Left ventricle myocardium inferior (tissue), 1 donor: ENCODE measurements around the gene LGALS4. TPM values are rescaled to one million over a fixed set of nuclear protein-coding genes. Genes with fewer than 3 reads are reported as not detected.
"Not testable (repeated sequence)": the region's sequence is repeated elsewhere in the genome, so short reads cannot be mapped to it uniquely, and the experiment has no call there.

Source experiments
- DNase-seq: peaks from one replicate; pipeline ENCODE4 v3.0.0-alpha.2; 2020
- H3K27ac ChIP-seq: fragments of 200-600 bp; replicated peaks from 2 replicates; pipeline ENCODE4 v1.8.0; 2021
- H3K27me3 ChIP-seq: fragments of 200-600 bp; 2 replicates; pipeline ENCODE4 v1.8.0; 2021; ENCODE audit warnings: low read depth
- H3K36me3 ChIP-seq: fragments of 200-600 bp; 2 replicates; pipeline ENCODE4 v1.8.0; 2021
- H3K4me1 ChIP-seq: fragments of 200-600 bp; 2 replicates; pipeline ENCODE4 v1.8.0; 2021
- H3K4me3 ChIP-seq: fragments of 200-600 bp; 2 replicates; pipeline ENCODE4 v1.8.0; 2021; ENCODE audit warnings: mild to moderate bottlenecking, moderate library complexity
- H3K9me3 ChIP-seq: fragments of 200-600 bp; replicated peaks from 2 replicates; pipeline ENCODE4 v1.8.0; 2021
- intact Hi-C: fragments of 100-400 bp; cut with micrococcal nuclease; formaldehyde crosslinking; loops from one replicate; pipeline ENCODE4 v1.11.0; 2022
- total RNA-seq: library from RNA; stranded (reverse); fragmentation: NEBNext Ultra II Directional; extraction: Animal tissue kit (Norgen Biotek cat#: 25700); gene quantifications from one replicate; pipeline ENCODE4 v1.2.1, GENCODE V29; 2021
- TF ChIP-seq, protein P1 (sequence below): fragments of 200-600 bp; IDR thresholded peaks from 2 replicates; pipeline ENCODE4 v1.8.0; 2021; ENCODE audit warnings: antibody characterized with exemption, mild to moderate bottlenecking, borderline replicate concordance
- donor health status: DM: no; HTN: yes; CAD: no; lungs with severe emphysema.

Gene LGALS4
- total RNA-seq, 1 donor from 2014 or later = 0.82 TPM

- Histone ChIP-seq H3K27ac (peak overlapping the region; percentile 97), H3K4me1 (peaks cover 74% of the 10 kb centered on the region), H3K36me3 (peaks cover 46% of the 10 kb centered on the region), H3K9me3 (no peaks in the 10 kb centered on the region), H3K4me3 (peak overlapping the region; percentile 82), H3K27me3 (no peaks in the 10 kb centered on the region)
- TF ChIP-seq, protein P1, sequence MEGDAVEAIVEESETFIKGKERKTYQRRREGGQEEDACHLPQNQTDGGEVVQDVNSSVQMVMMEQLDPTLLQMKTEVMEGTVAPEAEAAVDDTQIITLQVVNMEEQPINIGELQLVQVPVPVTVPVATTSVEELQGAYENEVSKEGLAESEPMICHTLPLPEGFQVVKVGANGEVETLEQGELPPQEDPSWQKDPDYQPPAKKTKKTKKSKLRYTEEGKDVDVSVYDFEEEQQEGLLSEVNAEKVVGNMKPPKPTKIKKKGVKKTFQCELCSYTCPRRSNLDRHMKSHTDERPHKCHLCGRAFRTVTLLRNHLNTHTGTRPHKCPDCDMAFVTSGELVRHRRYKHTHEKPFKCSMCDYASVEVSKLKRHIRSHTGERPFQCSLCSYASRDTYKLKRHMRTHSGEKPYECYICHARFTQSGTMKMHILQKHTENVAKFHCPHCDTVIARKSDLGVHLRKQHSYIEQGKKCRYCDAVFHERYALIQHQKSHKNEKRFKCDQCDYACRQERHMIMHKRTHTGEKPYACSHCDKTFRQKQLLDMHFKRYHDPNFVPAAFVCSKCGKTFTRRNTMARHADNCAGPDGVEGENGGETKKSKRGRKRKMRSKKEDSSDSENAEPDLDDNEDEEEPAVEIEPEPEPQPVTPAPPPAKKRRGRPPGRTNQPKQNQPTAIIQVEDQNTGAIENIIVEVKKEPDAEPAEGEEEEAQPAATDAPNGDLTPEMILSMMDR = no peak
- intact Hi-C loops = loop anchor here (10.0 kb wide), 1 partner anchor 66 kb away; no protein-coding TSS in a partner anchor
- peak; percentile 76 for DNase-seq
Observed at GRCh38 chr19:38831142-38831605, 18.4 kb upstream of the LGALS4 start.

DNA sequence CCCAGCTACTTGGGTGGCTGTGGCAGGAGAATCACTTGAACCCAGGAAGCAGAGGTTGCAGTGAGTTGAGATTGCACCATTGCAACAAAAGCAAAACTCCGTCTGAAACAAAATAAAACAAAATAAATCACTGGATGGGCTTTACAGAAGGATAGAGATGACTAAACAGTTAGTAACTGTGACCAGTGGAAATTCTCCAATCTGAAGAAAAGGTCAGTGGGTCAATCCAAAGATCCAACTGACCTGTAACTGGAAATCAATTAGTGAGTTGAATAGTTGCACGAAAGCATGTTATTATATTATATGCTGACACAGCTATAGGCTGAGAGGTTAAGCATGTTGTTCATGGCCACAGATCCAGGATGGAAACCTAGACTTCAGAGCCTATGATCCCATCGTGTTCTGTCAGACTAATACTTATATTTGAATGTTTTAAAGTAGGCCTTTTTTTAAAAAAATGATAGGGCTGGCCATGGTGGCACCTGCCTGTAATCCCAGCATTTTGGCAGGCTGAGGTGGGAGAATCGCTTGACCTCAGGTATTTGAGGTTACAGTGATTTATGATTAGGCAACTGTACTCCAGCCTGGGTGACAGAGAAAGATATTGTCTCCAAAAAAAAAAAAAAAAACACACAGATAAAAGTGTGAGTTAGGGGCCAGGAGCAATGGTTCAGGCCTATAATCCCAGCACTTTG is 17.4 kb upstream of the LGALS4 start:
- TF ChIP-seq, protein P1 = no peak
- DNase-seq = no peak
- Histone ChIP-seq H3K4me1 (peaks cover 74% of the 10 kb centered on the region), H3K4me3 (peak overlapping the region; percentile 82), H3K27ac (peak overlapping the region; percentile 97), H3K36me3 (peaks cover 47% of the 10 kb centered on the region), H3K9me3 (no peaks in the 10 kb centered on the region), H3K27me3 (no peaks in the 10 kb centered on the region)
- intact Hi-C loops = loop anchor here (10.0 kb wide), 1 partner anchor 65 kb away; no protein-coding TSS in a partner anchor

GRCh38 chr19:38829203-38829602 is 16.5 kb upstream of the LGALS4 start:
- Histone ChIP-seq H3K4me1 (peaks cover 80% of the 10 kb centered on the region), H3K36me3 (peaks cover 53% of the 10 kb centered on the region)

GRCh38 chr19:38826856-38827551 is 14.3 kb upstream of the LGALS4 start:
- Histone ChIP-seq H3K9me3 (no peaks in the 10 kb centered on the region), H3K36me3 (peaks cover 75% of the 10 kb centered on the region), H3K27me3 (no peaks in the 10 kb centered on the region), H3K4me1 (peaks cover 70% of the 10 kb centered on the region), H3K4me3 (peak overlapping the region; percentile 8), H3K27ac (peak overlapping the region; percentile 66)
- intact Hi-C loops = no loop called here
- TF ChIP-seq, protein P1 = no peak
- DNase-seq = no peak

More at GRCh38 chr19:38829203-38829602, 16.5 kb upstream of the LGALS4 start:
- H3K4me3 ChIP-seq, H3K9me3 ChIP-seq, intact Hi-C loops, H3K27me3 ChIP-seq, H3K27ac ChIP-seq, DNase-seq: not testable (repeated sequence)

DNA sequence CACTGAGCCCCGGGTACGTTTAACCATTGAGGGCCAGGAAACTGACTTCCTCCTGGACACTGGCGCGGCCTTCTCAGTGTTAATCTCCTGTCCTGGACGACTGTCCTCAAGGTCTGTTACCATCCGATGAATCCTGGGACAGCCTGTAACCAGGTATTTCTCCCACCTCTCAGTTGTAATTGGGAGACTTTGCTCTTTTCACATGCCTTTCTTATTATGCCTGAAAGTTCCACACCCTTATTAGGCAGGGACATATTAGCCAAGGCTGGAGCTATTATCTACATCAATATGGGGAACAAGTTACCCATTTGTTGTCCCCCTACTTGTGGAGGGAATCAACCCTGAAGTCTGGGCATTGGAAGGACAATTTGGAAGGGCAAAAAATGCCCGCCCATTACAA is 13.2 kb upstream of the LGALS4 start:
- Histone ChIP-seq H3K4me1 (peaks cover 72% of the 10 kb centered on the region), H3K27ac (peak overlapping the region; percentile 66), H3K4me3 (peak overlapping the region; percentile 47), H3K36me3 (peaks cover 84% of the 10 kb centered on the region)
- DNase-seq, intact Hi-C loops, H3K27me3 ChIP-seq, H3K9me3 ChIP-seq: not testable (repeated sequence)

DNA sequence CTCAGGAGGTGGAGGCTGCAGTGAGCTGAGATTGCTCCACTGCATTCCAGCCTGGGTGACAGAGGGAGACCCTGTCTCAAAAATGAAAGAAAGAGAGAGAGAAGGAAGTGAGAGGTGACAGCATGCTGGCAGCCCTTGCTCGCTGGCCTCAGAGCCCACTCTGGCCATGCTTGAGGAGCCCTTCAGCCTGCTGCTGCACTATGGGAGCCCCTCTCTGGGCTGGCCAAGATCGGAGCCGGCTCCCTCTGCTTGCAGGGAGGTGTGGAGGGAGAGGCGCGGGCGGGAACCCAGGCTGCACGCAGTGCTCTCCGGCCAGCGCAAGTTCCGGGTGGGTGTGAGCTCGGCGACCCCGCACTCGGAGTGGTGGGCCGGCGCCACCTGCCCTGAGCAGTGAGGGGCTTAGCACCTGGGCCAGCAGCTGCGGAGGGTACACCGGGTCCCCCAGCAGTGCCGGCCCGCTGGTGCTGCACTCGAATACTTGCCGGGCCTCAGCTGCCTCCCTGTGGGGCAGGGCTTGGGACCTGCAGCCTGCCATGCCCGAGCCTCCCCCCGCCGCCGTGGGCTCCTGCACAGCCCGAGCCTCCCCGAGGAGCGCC is 8.6 kb upstream of the LGALS4 start:
- H3K4me3 ChIP-seq, DNase-seq, H3K27ac ChIP-seq, H3K27me3 ChIP-seq, intact Hi-C loops, H3K9me3 ChIP-seq: not testable (repeated sequence)
- peaks cover 70% of the 10 kb centered on the region for H3K36me3 ChIP-seq
- peaks cover 48% of the 10 kb centered on the region for H3K4me1 ChIP-seq
